MM.1S (cell line): ENCODE results near the gene BICDL1.

Experiments
- EZH2 ChIP-seq: fragments of 300-600 bp; sonication (generic); optimal IDR thresholded peaks from 2 replicates; pipeline ENCODE3; 2017; ENCODE audit warnings: low read depth, mild to moderate bottlenecking, antibody characterized with exemption, low read length, mixed read lengths
- TF ChIP-seq, protein P1 (sequence below): fragments of 300-600 bp; sonication (generic); IDR thresholded peaks from 2 replicates; pipeline ENCODE4 v1.5.1; 2016; ENCODE audit warnings: antibody characterized with exemption, low read length, mixed read lengths

DNA sequence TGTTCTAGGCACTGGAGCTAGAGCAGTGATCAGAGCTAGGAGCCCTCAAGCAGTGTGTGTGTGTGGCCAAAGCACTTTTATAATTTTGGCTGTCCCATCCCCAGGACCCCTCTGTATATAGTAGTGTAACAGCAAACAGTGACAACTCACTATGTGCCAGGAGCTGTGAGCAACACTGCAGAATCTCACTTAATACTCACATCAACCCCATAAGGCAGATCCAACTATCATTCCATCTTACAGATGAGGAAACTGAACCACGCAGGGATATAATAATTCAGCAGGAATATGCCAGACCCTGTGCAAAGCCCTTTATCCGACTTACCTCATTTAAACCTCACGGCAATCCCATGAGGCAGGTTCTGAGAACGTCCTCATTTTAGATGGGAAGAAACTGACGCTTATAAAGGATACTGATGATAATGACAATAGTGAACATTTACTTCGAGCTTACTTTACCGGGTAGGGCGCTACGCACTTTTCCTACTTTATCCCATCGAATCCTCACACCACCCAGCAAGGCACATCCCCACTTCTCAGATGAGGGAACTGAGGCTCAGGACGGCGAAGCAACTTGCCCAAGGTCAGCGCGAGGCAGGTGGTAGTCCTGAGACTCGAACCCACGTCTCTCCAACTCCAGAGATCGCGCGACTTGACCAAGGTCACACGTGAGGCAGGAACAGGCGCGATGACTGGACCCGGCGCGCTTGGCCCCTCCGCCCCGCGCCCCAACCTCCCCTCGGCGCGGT, 126.8 kb downstream of the BICDL1 start:
- TF ChIP-seq, protein P1, sequence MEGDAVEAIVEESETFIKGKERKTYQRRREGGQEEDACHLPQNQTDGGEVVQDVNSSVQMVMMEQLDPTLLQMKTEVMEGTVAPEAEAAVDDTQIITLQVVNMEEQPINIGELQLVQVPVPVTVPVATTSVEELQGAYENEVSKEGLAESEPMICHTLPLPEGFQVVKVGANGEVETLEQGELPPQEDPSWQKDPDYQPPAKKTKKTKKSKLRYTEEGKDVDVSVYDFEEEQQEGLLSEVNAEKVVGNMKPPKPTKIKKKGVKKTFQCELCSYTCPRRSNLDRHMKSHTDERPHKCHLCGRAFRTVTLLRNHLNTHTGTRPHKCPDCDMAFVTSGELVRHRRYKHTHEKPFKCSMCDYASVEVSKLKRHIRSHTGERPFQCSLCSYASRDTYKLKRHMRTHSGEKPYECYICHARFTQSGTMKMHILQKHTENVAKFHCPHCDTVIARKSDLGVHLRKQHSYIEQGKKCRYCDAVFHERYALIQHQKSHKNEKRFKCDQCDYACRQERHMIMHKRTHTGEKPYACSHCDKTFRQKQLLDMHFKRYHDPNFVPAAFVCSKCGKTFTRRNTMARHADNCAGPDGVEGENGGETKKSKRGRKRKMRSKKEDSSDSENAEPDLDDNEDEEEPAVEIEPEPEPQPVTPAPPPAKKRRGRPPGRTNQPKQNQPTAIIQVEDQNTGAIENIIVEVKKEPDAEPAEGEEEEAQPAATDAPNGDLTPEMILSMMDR: no peak
- no peak for TF ChIP-seq EZH2
